HepG2 (cell line): Measurements from ENCODE around the gene ASH1L. TPM values are rescaled to one million over a fixed set of nuclear protein-coding genes. Genes with fewer than 3 reads are reported as not detected.

Source experiments
- BORCS8-MEF2B ChIP-seq: sonication (generic); formaldehyde crosslinking; IDR thresholded peaks from 2 replicates; pipeline ENCODE4 v1.8.0; 2022; ENCODE audit warnings: mild to moderate bottlenecking, missing genetic modification reagents
- FOXK1 ChIP-seq: sonication (generic); formaldehyde crosslinking; IDR thresholded peaks from 2 replicates; pipeline ENCODE4 v1.4.0; 2020; ENCODE audit warnings: low read depth, missing genetic modification reagents, borderline replicate concordance
- HOXA9 ChIP-seq: sonication (generic); formaldehyde crosslinking; IDR thresholded peaks from 2 replicates; pipeline ENCODE4 v1.8.1; 2022; ENCODE audit warnings: missing genetic modification reagents, mild to moderate bottlenecking, moderate library complexity, borderline replicate concordance
- KMT2A ChIP-seq: sonication (generic); formaldehyde crosslinking; IDR thresholded peaks from 2 replicates; pipeline ENCODE4 v1.4.0; 2020; ENCODE audit warnings: missing genetic modification reagents
- MED1 ChIP-seq: sonication (generic); formaldehyde crosslinking; IDR thresholded peaks from 2 replicates; pipeline ENCODE4 v1.4.0; 2020; ENCODE audit warnings: missing genetic modification reagents
- NCOA2 ChIP-seq: sonication (generic); formaldehyde crosslinking; IDR thresholded peaks from 2 replicates; pipeline ENCODE4 v1.8.0; 2022; ENCODE audit warnings: inconsistent platforms
- RBFOX2 ChIP-seq: fragments of 200-400 bp; formaldehyde crosslinking; IDR thresholded peaks from 2 replicates; pipeline ENCODE4 v1.6.1; 2017; ENCODE audit warnings: low read depth, mild to moderate bottlenecking, low read length
- RXRB ChIP-seq: IDR thresholded peaks from 2 replicates; pipeline ENCODE4 v1.6.1; 2016; ENCODE audit warnings: borderline replicate concordance, missing genetic modification reagents, missing compliant biosample characterization
- TCF12 ChIP-seq, 2 experiments: fragments of 450-650 bp in 1 of 2; sonication (generic) in 1 of 2; formaldehyde crosslinking in 1 of 2; IDR thresholded peaks; 2 replicates each; pipeline versions ENCODE4 v1.6.1 to v1.8.0; 2017 to 2022; ENCODE audit warnings: antibody characterized with exemption in 1 of 2, mild to moderate bottlenecking in 1 of 2, missing genetic modification reagents in 1 of 2, moderate library complexity in 1 of 2
- YEATS4 ChIP-seq: sonication (generic); formaldehyde crosslinking; IDR thresholded peaks from 2 replicates; pipeline ENCODE4 v1.4.0; 2020; ENCODE audit warnings: missing genetic modification reagents, borderline replicate concordance
- ZBTB38 ChIP-seq: sonication (generic); formaldehyde crosslinking; IDR thresholded peaks from 2 replicates; pipeline ENCODE4 v1.5.1; 2020; ENCODE audit warnings: mild to moderate bottlenecking, missing genetic modification reagents
- ZIK1 ChIP-seq: sonication (generic); formaldehyde crosslinking; IDR thresholded peaks from 2 replicates; pipeline ENCODE4 v1.5.0; 2020; ENCODE audit warnings: mild to moderate bottlenecking, low read depth, missing genetic modification reagents, borderline replicate concordance
- ZNF17 ChIP-seq: sonication (generic); formaldehyde crosslinking; IDR thresholded peaks from 2 replicates; pipeline ENCODE4 v1.5.0; 2020; ENCODE audit warnings: mild to moderate bottlenecking, missing genetic modification reagents
- ZNF550 ChIP-seq: sonication (generic); formaldehyde crosslinking; IDR thresholded peaks from 2 replicates; pipeline ENCODE4 v1.4.0; 2020; ENCODE audit warnings: mild to moderate bottlenecking, missing genetic modification reagents, borderline replicate concordance
- ZNF792 ChIP-seq: IDR thresholded peaks from 2 replicates; pipeline ENCODE4 v1.6.1; 2016
- polyA plus RNA-seq, 8 experiments: library from polyadenylated mRNA; depleted of rRNA in 3 of 8; stranded (reverse) in 7 of 8; unstranded in 1 of 8; fragments of >200 nt; fragmentation: Illumina TruSeq in 4 of 8; extraction: Trizol in 4 of 8; gene quantifications; 2 replicates each; pipeline versions ENCODE4 v1.2.1 to v1.2.3, GENCODE V29; 2011 to 2016; ENCODE audit warnings: low read depth in 4 of 8, missing spikeins in 1 of 8, mixed read lengths in 1 of 8; ENCODE audit not compliant: insufficient read depth in 1 of 8
- total RNA-seq, 5 experiments: library from RNA; depleted of rRNA; stranded (reverse); fragments of >200 nt; fragmentation: Illumina TruSeq; extraction: Trizol; gene quantifications; 2 replicates each; pipeline ENCODE4 v1.2.3, GENCODE V29; 2016; ENCODE audit warnings: low read depth in 1 of 5
- TF ChIP-seq, protein P1 (sequence below): sonication (generic); formaldehyde crosslinking; conservative IDR thresholded peaks from 2 replicates; pipeline ENCODE4 v1.4.0; 2020; ENCODE audit warnings: missing genetic modification reagents
- TF ChIP-seq, protein P2 (sequence below): sonication (generic); formaldehyde crosslinking; IDR thresholded peaks from 2 replicates; pipeline ENCODE4 v1.4.0; 2020; ENCODE audit warnings: missing genetic modification reagents
- TF ChIP-seq, protein P3 (sequence below), 2 experiments: IDR thresholded peaks; 2 replicates each; pipeline ENCODE4 v1.6.1; 2011 to 2012; ENCODE audit warnings: low read length in 2 of 2, borderline replicate concordance in 1 of 2, low read depth in 1 of 2, mild to moderate bottlenecking in 1 of 2, moderate library complexity in 1 of 2
- TF ChIP-seq, protein P4 (sequence below): sonication (generic); formaldehyde crosslinking; IDR thresholded peaks from 2 replicates; pipeline ENCODE4 v1.5.0; 2020; ENCODE audit warnings: missing genetic modification reagents

ASH1L gene
- total and polyA plus RNA-seq, 2 of the 13 experiments (the other 11 are each of a cell fraction or from before 2014, with no cell fraction given): 10.2 to 15.3 TPM

DNA sequence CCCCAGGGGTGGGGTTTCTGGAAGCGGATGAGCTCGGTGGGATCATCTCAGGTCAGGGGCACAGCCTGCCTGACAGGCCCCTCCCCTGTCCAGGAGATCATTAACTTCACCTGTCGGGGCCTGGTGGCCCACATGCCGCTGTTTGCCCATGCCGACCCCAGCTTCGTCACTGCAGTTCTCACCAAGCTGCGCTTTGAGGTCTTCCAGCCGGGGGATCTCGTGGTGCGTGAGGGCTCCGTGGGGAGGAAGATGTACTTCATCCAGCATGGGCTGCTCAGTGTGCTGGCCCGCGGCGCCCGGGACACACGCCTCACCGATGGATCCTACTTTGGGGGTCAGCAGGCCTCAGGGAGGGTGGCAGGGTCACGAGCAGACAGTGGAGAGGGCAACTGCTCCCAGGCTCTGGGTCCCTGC is 277.0 kb downstream of the ASH1L start (continued):
- TF ChIP-seq ZIK1 (CRISPR knock-in tag) (0 out of 2 replicates have a peak, but pooled peaks have one; percentile 37), ZNF792 (CRISPR knock-in tag) (no peak), MED1 (CRISPR knock-in tag) (peak; percentile 57), ZNF550 (CRISPR knock-in tag) (no peak), ZBTB38 (CRISPR knock-in tag) (peak; percentile 95), ZNF17 (CRISPR knock-in tag) (no peak), FOXK1 (CRISPR knock-in tag) (no peak), YEATS4 (CRISPR knock-in tag) (0 out of 2 replicates have a peak, but pooled peaks have one; percentile 24), RBFOX2 (peak; percentile 36; the same call in 1 of the 2 replicates), RXRB (CRISPR knock-in tag) (peak; percentile 95), NCOA2 (CRISPR knock-in tag) (peak; percentile 51; the same call in 1 of the 2 replicates), HOXA9 (CRISPR knock-in tag) (no peak), BORCS8-MEF2B (no peak), TCF12 (IDR thresholded peaks at IDR 0.05) (no peak), TCF12 (CRISPR knock-in tag; IDR thresholded peaks at IDR 0.05) (no peak), KMT2A (CRISPR knock-in tag) (no peak)
- TF ChIP-seq, protein P1, sequence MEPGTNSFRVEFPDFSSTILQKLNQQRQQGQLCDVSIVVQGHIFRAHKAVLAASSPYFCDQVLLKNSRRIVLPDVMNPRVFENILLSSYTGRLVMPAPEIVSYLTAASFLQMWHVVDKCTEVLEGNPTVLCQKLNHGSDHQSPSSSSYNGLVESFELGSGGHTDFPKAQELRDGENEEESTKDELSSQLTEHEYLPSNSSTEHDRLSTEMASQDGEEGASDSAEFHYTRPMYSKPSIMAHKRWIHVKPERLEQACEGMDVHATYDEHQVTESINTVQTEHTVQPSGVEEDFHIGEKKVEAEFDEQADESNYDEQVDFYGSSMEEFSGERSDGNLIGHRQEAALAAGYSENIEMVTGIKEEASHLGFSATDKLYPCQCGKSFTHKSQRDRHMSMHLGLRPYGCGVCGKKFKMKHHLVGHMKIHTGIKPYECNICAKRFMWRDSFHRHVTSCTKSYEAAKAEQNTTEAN: no peak
- TF ChIP-seq, protein P2, sequence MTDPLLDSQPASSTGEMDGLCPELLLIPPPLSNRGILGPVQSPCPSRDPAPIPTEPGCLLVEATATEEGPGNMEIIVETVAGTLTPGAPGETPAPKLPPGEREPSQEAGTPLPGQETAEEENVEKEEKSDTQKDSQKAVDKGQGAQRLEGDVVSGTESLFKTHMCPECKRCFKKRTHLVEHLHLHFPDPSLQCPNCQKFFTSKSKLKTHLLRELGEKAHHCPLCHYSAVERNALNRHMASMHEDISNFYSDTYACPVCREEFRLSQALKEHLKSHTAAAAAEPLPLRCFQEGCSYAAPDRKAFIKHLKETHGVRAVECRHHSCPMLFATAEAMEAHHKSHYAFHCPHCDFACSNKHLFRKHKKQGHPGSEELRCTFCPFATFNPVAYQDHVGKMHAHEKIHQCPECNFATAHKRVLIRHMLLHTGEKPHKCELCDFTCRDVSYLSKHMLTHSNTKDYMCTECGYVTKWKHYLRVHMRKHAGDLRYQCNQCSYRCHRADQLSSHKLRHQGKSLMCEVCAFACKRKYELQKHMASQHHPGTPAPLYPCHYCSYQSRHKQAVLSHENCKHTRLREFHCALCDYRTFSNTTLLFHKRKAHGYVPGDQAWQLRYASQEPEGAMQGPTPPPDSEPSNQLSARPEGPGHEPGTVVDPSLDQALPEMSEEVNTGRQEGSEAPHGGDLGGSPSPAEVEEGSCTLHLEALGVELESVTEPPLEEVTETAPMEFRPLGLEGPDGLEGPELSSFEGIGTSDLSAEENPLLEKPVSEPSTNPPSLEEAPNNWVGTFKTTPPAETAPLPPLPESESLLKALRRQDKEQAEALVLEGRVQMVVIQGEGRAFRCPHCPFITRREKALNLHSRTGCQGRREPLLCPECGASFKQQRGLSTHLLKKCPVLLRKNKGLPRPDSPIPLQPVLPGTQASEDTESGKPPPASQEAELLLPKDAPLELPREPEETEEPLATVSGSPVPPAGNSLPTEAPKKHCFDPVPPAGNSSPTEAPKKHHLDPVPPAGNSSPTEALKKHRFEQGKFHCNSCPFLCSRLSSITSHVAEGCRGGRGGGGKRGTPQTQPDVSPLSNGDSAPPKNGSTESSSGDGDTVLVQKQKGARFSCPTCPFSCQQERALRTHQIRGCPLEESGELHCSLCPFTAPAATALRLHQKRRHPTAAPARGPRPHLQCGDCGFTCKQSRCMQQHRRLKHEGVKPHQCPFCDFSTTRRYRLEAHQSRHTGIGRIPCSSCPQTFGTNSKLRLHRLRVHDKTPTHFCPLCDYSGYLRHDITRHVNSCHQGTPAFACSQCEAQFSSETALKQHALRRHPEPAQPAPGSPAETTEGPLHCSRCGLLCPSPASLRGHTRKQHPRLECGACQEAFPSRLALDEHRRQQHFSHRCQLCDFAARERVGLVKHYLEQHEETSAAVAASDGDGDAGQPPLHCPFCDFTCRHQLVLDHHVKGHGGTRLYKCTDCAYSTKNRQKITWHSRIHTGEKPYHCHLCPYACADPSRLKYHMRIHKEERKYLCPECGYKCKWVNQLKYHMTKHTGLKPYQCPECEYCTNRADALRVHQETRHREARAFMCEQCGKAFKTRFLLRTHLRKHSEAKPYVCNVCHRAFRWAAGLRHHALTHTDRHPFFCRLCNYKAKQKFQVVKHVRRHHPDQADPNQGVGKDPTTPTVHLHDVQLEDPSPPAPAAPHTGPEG: no peak
- TF ChIP-seq, protein P3, sequence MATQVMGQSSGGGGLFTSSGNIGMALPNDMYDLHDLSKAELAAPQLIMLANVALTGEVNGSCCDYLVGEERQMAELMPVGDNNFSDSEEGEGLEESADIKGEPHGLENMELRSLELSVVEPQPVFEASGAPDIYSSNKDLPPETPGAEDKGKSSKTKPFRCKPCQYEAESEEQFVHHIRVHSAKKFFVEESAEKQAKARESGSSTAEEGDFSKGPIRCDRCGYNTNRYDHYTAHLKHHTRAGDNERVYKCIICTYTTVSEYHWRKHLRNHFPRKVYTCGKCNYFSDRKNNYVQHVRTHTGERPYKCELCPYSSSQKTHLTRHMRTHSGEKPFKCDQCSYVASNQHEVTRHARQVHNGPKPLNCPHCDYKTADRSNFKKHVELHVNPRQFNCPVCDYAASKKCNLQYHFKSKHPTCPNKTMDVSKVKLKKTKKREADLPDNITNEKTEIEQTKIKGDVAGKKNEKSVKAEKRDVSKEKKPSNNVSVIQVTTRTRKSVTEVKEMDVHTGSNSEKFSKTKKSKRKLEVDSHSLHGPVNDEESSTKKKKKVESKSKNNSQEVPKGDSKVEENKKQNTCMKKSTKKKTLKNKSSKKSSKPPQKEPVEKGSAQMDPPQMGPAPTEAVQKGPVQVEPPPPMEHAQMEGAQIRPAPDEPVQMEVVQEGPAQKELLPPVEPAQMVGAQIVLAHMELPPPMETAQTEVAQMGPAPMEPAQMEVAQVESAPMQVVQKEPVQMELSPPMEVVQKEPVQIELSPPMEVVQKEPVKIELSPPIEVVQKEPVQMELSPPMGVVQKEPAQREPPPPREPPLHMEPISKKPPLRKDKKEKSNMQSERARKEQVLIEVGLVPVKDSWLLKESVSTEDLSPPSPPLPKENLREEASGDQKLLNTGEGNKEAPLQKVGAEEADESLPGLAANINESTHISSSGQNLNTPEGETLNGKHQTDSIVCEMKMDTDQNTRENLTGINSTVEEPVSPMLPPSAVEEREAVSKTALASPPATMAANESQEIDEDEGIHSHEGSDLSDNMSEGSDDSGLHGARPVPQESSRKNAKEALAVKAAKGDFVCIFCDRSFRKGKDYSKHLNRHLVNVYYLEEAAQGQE (IDR thresholded peaks at IDR 0.05; ENCODE audit: borderline replicate concordance in 1 of 2, low read depth in 1 of 2, low read length in 2 of 2): no peak
- TF ChIP-seq, protein P4, sequence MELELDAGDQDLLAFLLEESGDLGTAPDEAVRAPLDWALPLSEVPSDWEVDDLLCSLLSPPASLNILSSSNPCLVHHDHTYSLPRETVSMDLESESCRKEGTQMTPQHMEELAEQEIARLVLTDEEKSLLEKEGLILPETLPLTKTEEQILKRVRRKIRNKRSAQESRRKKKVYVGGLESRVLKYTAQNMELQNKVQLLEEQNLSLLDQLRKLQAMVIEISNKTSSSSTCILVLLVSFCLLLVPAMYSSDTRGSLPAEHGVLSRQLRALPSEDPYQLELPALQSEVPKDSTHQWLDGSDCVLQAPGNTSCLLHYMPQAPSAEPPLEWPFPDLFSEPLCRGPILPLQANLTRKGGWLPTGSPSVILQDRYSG (CRISPR knock-in tag): no peak
